T-helper 9 cell (primary cell): ENCODE measurements around the gene MAN1C1.
"Not testable (repeated sequence)": the region's sequence is repeated elsewhere in the genome, so short reads cannot be mapped to it uniquely, and the experiment has no call there.

Experiments used
- DNase-seq: peaks from one replicate; pipeline ENCODE4 v3.0.0-alpha.2; 2020

MAN1C1 gene

DNA sequence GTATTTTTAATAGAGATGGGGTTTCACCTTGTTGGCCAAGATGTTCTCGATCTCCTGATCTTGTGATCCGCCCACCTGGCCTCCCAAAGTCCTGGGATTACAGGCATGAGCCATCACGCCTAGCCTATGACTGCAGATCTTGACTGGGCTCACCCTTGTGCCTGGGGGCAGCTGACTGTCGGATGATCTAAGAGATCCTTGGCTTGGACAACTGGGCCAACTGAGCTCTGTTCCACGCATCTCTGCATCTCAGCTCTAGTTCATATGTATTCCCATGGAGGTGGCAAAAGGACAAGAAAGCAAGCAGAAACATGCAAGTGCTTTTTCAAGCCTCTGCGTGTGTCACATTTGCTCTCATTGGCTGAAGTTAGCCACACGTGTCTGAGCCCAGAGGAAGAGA lies 107.6 kb downstream of the MAN1C1 start:
- no peak for DNase-seq

GRCh38 chr1:25724966-25725365 lies 108.4 kb downstream of the MAN1C1 start:
- no peak for DNase-seq

DNA sequence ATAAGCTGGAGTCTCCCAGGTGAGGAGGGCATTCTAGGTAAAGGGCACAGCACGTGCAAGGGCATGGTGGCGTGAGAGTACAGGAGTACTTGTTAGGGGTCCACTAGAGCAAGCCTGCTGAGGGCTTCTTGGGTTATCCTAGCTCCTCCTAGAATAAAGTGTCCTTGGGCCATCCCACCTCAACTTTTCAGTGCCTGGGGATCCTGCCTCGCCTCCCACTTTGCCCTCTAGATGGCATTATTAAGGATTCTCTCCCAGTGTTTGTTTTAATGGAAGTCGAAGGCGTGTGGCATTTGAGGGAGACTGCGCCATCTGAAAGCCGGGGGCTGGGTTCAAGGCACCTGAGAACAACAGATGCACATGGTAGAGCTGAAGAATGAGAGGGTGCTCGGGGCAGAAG lies 108.9 kb downstream of the MAN1C1 start:
- DNase-seq, result no peak

DNA sequence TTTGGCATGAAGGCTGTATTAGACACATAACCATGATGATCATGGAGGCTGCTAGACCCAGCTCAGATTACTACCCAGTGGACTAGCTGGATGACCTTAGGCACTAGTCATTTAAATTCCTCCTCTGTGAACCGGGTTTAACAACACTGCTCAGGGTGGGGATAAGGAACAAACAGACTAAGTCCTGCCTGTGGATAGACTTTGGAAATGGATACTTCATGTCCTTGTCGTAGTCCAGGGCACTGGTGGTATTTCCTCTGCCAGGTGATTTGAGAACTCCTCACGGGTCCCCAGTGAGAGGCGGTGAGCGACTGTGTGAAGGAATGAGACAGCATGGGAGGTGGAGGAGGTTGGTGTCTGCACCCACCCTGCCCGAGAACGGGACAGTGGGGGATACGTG lies 110.5 kb downstream of the MAN1C1 start:
- DNase-seq, result no peak

DNA sequence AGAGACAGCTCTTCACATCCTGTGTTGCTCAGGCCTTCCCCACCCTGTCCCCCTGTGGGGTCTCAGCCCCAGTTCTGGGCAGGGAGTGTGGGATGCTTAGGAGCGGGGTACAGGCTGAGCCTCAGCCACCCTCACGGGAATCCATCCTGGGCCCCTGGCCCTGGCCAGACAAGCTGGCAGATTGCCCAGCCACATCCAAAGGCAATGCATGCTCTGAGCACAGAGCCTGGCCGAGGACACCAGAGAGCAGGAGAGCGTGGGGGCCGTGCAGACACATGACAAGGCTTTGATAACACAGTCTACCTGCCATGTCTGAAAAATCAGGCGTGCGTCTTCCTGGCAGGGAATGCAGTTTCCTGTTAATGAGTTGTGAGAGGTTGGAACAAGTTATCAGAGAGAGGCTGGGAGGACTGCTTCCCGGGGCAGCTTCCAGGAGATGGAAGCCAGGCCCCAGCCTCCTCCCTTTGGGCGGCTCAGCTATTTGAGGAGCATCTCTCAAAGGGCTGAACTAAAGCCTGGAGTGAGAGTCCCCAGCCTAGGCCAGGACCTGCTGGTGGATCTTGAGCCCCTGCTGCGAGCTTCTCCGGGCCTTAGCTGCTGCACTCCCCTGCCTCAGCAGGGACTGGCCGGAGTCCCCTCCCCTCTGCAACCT lies 111.2 kb downstream of the MAN1C1 start:
- no peak for DNase-seq

DNA sequence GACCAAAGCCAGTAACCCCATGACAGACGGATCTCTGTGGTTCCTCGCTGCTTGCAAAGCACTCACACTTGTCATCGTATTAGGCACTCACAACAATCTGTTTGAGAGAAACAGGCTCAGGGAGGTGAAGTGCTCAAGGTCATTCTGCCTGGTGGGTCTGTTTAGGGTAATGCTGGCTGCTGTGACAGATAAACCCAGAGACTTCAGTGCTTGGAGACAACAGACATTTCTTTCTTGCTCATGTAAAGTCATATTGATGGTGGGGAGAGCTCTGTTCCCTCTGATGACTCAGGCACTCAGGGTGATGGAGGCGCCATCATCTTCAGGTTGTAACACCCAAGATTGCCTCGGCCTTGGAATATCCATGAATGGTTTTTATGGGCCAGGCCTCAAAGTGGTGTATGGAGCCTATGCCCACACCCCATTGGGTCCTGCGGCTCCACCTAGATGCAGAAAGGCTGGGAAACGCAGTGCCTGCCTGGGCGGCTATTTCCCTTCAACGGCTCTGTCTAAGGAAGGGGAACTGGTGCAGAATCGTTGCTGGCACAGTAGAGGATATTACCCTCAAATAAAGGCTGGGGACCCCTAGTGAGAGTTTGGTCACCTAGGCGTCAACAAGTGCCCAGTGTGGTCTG lies 111.8 kb downstream of the MAN1C1 start:
- DNase-seq, result no peak

DNA sequence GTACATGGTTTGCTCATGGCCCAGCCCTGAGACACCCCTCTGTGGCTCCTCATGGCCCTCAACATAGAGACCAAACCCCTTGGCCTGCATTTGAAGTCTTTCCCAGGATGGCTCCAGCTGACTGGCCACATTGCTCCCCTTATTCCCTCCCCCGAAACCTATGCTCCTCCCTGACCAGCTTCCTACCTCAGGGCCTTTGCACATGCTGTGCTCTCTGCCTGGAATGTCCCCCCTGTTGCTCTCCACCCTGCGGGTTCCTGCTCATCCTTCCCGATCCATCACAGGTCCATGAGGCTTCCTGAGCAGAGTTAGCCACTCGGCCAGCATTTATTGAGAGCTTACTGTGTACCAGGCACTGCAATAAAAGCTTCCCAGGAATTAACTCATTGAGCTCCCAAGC lies 112.5 kb downstream of the MAN1C1 start:
- DNase-seq, result no peak

DNA sequence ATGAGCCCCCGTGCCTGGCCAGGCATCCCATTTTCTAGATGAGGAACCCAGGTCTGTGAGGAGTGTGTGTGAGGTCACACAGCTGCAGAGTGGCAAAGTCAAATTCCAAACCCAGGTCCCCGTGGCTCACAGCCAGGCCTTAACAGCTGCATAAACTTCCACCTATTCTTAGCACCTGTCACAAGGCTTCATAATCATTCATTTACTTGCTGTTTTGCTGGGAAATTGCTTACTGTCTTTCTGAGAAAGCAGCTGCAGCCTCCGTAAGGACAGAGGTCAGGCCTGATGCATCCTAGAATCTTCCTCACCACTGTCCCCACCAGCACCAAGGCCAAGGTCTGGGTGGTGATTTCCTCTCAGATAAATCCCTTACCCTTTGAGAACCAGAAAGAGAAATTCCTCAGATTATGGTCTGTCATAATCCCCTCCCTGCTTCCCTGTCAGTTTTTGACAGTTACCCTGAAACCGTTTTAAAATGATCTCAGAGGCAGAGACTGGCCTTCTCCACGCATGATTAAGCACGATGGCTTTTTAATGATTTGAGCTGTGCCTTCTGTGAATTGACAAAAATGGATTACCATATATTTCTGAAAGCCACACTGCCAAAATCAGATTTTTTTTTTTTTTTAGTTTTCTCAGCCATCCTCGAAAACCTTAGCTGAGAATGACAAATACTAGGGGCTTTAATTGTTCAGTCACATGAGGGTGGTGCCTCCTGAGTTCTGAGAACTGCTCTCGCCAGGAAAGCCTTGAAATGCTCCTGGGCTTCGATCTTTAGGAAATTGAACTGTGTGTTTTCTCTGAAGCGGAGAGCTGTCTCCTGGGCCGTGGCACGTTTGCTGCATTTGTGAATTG lies 113.4 kb downstream of the MAN1C1 start:
- no peak for DNase-seq

- DNase-seq, result no peak
Observed at GRCh38 chr1:25731148-25731547, 114.6 kb downstream of the MAN1C1 start.

DNA sequence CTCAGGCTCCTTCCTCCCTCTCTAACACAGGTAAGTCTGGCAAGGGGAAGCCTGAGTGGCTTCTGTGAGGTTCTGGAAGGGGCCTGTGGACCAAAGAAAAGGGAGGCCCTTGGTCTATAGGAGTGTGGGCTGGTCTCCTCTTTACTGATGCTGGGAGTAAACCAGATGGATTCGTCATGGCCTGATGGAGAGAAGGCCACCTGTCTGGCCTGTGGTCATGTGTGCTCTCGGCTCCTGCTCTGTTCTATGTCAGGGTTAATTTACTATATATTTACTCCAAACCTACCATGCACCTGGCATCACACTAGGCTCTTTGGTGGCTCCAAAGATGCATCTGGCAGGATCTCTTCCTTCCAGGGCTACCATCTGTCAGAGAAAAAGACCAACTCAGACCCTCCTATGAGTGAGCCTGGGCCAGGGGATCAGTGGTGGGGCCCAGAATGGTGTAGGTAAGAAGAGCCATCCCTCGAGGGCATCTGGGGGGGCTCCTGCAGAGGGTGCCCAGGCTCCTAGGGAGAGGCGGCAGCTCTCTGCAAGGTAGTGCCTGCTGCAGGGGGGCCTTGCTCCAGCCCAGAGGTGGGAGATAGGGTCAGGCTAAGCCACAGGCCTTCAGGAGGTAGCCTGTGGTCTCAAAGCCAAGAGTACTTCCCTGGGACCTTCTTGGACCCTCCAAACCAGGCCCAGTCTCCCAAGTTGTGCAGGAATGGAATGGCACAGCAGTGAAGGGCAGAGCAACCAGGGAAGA lies 115.2 kb downstream of the MAN1C1 start:
- no peak for DNase-seq

DNA sequence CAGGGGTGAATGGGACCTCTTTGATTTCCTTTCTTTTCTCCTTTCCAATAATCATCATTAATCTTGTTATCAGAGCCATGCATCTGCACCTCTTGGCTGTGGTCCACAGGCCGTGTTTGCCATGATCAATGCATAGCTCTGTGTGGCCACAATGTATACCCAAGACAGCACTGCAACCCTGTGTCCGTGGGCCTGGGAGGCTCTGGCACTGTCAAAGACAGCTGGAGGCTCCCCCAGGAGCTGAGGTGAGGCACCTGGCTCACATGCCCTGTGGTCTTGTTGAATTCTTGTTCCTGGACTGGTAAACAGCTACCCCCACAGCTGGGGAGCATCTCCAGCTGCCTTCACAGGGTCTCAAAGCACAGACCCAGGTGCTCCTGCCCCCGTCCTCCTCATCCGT lies 116.2 kb downstream of the MAN1C1 start:
- no peak for DNase-seq

DNA sequence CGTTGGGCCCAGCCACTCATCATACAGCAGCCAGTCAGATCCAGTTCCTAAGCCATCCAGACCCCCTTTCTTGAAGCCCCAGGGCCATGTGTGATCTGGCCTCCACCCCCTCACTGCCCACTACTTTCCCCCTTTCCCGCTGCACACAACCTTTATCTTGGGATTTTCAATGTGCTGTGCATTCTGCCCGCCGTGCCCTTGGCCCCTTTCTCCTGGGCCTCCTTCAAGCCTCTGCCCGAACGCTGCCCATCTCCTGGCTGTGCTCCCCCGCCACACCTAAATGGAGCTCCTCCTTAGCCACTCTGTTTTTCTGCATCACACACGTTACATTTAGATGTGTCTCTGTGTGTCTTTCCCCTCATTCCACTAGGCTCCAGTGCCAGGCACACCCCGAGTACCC lies 116.7 kb downstream of the MAN1C1 start:
- DNase-seq, result no peak

GRCh38 chr1:25734991-25735390 lies 118.4 kb downstream of the MAN1C1 start:
- not testable (repeated sequence) for DNase-seq

- no peak for DNase-seq
Observed at GRCh38 chr1:25735956-25736529, 119.5 kb downstream of the MAN1C1 start.

DNA sequence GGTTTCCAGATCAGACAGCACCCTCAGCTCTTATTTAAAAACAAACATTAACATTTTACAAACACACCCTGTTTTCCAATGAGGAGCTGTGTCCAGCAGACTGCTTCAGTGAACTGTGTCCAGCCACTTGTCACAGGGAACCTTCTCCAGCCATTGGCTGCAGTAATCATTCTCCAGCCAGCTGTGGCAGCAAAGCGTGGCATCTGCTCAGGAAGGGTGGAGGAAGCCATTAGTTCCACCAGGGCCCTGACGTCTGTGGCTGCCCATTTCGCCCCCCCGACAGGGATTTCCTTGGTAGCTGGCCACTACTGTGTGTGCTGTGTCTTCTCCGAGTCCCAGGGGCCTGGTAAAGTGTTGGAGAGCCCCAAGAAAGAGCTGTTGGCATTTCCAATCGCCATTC lies 120.5 kb downstream of the MAN1C1 start:
- DNase-seq, result no peak

GRCh38 chr1:25738499-25738898 lies 121.9 kb downstream of the MAN1C1 start:
- no peak for DNase-seq

DNA sequence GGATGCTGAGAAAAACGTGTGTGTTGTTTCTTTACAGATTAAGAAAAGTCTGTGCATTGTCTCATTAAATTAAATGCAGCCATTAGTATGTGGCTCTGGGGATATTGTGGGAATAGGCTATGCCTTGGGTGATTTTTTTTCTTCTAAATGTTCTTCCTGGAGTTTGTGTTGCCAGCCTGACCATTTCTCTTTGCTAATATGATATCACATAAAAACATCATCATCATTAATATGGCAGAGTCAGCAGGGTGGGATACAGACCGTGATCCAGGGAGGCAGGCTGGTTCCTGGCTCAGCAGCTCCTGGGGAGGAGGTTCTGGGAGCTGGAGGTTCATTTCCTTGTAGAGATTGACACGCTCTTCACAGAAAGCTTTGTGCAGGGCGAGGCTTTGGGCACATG lies 122.8 kb downstream of the MAN1C1 start:
- no peak for DNase-seq

DNA sequence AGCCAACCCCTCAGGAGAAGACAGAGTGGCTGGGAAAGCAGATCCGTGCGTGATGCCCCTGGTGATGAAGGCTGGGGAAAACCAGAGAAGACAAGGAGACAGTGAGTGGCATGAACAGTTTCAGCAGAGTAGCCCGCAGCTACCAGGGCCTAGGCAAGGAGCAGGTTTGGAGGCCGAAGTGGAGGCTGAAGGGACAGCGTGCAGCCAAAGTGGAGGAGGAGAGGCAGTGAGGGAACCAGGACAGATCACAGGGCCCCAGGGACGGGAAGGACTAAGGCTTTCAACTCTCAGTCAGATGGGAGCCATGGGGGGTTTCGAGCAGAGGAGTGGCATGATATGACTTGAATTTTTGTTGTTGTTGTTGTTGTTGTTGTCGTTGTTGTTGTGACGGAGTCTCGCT lies 123.5 kb downstream of the MAN1C1 start:
- no peak for DNase-seq

GRCh38 chr1:25742316-25742715 lies 125.7 kb downstream of the MAN1C1 start:
- DNase-seq, result no peak

- DNase-seq, result no peak
Observed at GRCh38 chr1:25743164-25744139, 126.9 kb downstream of the MAN1C1 start.

DNA sequence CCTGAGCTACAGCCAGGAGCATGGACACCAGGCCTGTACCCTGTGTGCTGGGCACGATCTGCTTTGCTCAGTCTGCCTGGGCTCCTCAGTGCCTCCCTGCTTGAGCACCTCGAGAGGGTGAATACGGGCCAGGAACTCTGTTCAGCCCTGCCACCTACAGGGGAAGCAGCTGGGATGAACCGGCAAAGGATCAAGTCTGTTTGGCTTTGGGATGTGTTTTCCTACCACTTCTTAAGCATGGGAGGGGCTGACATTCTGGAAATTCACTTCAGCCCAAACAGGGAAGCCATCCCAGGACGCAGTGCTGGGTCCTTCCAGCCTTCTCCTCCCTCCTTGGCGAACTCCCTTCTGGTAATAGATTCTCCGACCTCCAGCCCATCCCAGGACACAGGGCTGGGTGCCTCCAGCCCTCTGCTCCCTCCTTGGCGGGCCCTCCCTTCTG lies 127.6 kb downstream of the MAN1C1 start:
- no peak for DNase-seq
